Cerebellar nuclear complex (tissue), 1 donor: ENCODE data around the gene OR4C15.

Source experiments
- DNase-seq, 2 experiments: peaks; one replicate each; lab custom pipeline; 2025; lab: John Stamatoyannopoulos, UW

Gene OR4C15

DNA sequence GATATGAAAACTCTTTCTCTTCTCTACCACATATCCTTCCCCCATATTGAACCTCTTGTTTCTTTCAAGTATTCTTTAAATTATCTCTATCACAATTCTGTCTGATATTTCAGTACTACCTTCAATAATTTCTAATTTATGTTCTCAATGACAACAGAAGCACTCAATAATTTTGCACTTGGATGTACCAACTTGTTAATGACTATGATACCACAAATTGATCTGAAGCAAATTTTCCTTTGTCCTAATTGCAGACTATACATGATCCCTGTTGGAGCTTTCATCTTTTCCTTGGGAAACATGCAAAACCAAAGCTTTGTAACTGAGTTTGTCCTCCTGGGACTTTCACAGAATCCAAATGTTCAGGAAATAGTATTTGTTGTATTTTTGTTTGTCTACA lies at the start of gene OR4C15:
TSS of gene OR4C15 (plus strand) at position 301 of the 400 bp plus-strand sequence. CDS start at position 301, 0 bp downstream.
- DNase-seq, result no peak

DNA sequence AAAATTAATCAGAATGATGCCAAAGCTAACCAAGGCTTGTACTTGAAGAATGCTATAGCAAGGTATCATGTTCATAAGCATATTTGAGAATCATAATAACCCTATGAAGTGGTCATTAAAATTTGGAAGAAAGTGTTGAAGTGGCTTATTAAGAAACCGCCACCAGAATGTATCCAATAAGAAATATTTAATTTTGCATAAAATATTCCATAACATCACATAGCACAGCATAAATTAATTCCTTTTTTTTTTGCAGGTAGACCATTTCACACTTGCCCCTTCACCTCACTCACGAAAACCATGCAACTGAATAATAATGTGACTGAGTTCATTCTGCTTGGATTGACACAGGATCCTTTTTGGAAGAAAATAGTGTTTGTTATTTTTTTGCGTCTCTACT lies 17.6 kb downstream of the OR4C15 start, which contains the start of gene OR4C16:
TSS of gene OR4C16 (plus strand) at position 301 of the 400 bp plus-strand sequence. CDS start at position 301, 0 bp downstream.
- no peak for DNase-seq

DNA sequence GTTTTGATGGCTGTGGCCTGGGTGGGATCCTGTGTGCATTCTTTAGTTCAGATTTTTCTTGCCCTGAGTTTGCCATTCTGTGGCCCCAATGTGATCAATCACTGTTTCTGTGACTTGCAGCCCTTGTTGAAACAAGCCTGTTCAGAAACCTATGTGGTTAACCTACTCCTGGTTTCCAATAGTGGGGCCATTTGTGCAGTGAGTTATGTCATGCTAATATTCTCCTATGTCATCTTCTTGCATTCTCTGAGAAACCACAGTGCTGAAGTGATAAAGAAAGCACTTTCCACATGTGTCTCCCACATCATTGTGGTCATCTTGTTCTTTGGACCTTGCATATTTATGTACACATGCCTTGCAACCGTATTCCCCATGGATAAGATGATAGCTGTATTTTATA lies 18.3 kb downstream of the OR4C15 start:
- no peak for DNase-seq
